ENCODE results near the gene CAPN3.

The CAPN3 gene

GRCh38 chr15:42395838-42396237 is 36.5 kb downstream of the CAPN3 start:
- TF ChIP-seq CTCF (tag by site-specific recombination; IDR thresholded peaks at IDR 0.05) (no peak), ZNF704 (tag by site-specific recombination; IDR thresholded peaks at IDR 0.05) (no peak), ZNF596 (tag by site-specific recombination; IDR thresholded peaks at IDR 0.05) (no peak), ZNF184 (tag by site-specific recombination; IDR thresholded peaks at IDR 0.05) (no peak), ZNF664 (tag by site-specific recombination; IDR thresholded peaks at IDR 0.05) (no peak), KLF9 (tag by site-specific recombination; IDR thresholded peaks at IDR 0.05; ENCODE audit: low read depth) (no peak), PRDM4 (tag by site-specific recombination; IDR thresholded peaks at IDR 0.05) (no peak), SETDB1 (IDR thresholded peaks at IDR 0.05; ENCODE audit: insufficient read length, low read length) (no peak), HIC1 (tag by site-specific recombination; IDR thresholded peaks at IDR 0.05) (no peak), ZBTB48 (tag by site-specific recombination; IDR thresholded peaks at IDR 0.05) (no peak), ZBTB11 (tag by site-specific recombination; conservative IDR thresholded peaks at IDR 0.05; ENCODE audit: low read depth) (no peak)
- CTCF ChIA-PET = no interaction called here
- Histone ChIP-seq H3K27ac (ENCODE audit: extremely low read depth, low read depth, low read length) (no peak overlapping the region), H3K36me3 (ENCODE audit: control insufficient read depth in 2 of 2, insufficient read depth in 1 of 2, low read length in 2 of 2) (no peaks in the 10 kb centered on the region), H3K4me1 (ENCODE audit: control insufficient read depth, insufficient read depth, low read length) (no peaks in the 10 kb centered on the region), H3K9me3 (ENCODE audit: control insufficient read depth, insufficient read depth, low read depth, low read length) (no peaks in the 10 kb centered on the region), H3K4me3 (ENCODE audit: low read depth, low read length) (no peak overlapping the region)
- POLR2A ChIA-PET = no interaction called here

- POLR2A ChIA-PET = no interaction called here
- Histone ChIP-seq H3K4me1 (ENCODE audit: control insufficient read depth, insufficient read depth, low read length) (no peaks in the 10 kb centered on the region), H3K4me3 (ENCODE audit: low read depth, low read length) (no peak overlapping the region), H3K36me3 (ENCODE audit: control insufficient read depth in 2 of 2, insufficient read depth in 1 of 2, low read length in 2 of 2) (no peaks in the 10 kb centered on the region), H3K9me3 (ENCODE audit: control insufficient read depth, insufficient read depth, low read depth, low read length) (no peaks in the 10 kb centered on the region), H3K27ac (ENCODE audit: extremely low read depth, low read depth, low read length) (no peak overlapping the region)
- CTCF ChIA-PET = interaction anchor here (1.2 to 1.3 kb wide), 2 partner anchors 16 to 318 kb away, joined by 3 to 6 read pairs; no protein-coding TSS in a partner anchor
- TF ChIP-seq ZNF548 (tag by site-specific recombination; IDR thresholded peaks at IDR 0.05) = no peak
- no peak for TF ChIP-seq TRIM28 (IDR thresholded peaks at IDR 0.05; ENCODE audit: borderline replicate concordance, low read length)
- no peak for TF ChIP-seq ZNF426 (tag by site-specific recombination; IDR thresholded peaks at IDR 0.05)
- TF ChIP-seq ZBTB17 (tag by site-specific recombination; IDR thresholded peaks at IDR 0.05) = no peak
- no peak for TF ChIP-seq ZNF362 (tag by site-specific recombination; IDR thresholded peaks at IDR 0.05)
- no peak for TF ChIP-seq BCL6B (tag by site-specific recombination; IDR thresholded peaks at IDR 0.05)
- TF ChIP-seq ZNF394 (tag by site-specific recombination; IDR thresholded peaks at IDR 0.05; ENCODE audit: borderline replicate concordance) = no peak
- no peak for TF ChIP-seq ZNF629 (tag by site-specific recombination; IDR thresholded peaks at IDR 0.05)
Measured at GRCh38 chr15:42401544-42402454, 42.5 kb downstream of the CAPN3 start.

Measured in HEK293 (cell line).